HepG2 (cell line): ENCODE measurements around the gene FBXW8. TPM values are rescaled to one million over a fixed set of nuclear protein-coding genes. Genes with fewer than 3 reads are reported as not detected.

Experiments used
- ATF7 ChIP-seq, 2 experiments: fragments of 450-650 bp in 1 of 2; sonication (generic) in 1 of 2; formaldehyde crosslinking in 1 of 2; IDR thresholded peaks; 2 replicates each; pipeline versions ENCODE4 v1.4.0 to v1.6.1; 2016 to 2020; ENCODE audit warnings: antibody characterized with exemption in 1 of 2, mild to moderate bottlenecking in 1 of 2, missing genetic modification reagents in 1 of 2
- GATAD2A ChIP-seq: IDR thresholded peaks from 2 replicates; pipeline ENCODE4 v1.6.1; 2016
- HNRNPLL ChIP-seq: fragments of 200-400 bp; formaldehyde crosslinking; IDR thresholded peaks from 2 replicates; pipeline ENCODE4 v1.6.1; 2017; ENCODE audit warnings: mild to moderate bottlenecking, low read depth, low read length; ENCODE audit not compliant: poor library complexity, severe bottlenecking
- KDM2A ChIP-seq: sonication (generic); formaldehyde crosslinking; IDR thresholded peaks from 2 replicates; pipeline ENCODE4 v1.4.0; 2020; ENCODE audit warnings: low read depth, missing genetic modification reagents, borderline replicate concordance
- KLF13 ChIP-seq: sonication (generic); formaldehyde crosslinking; IDR thresholded peaks from 2 replicates; pipeline ENCODE4 v1.4.0; 2020; ENCODE audit warnings: mild to moderate bottlenecking, missing genetic modification reagents
- MED13 ChIP-seq: sonication (generic); formaldehyde crosslinking; IDR thresholded peaks from 2 replicates; pipeline ENCODE4 v1.5.0; 2020; ENCODE audit warnings: missing genetic modification reagents
- MYC ChIP-seq: sonication (generic); formaldehyde crosslinking; IDR thresholded peaks from 2 replicates; pipeline ENCODE4 v1.9.0; 2021; ENCODE audit warnings: missing genetic modification reagents, borderline replicate concordance
- NBN ChIP-seq: fragments of 450-650 bp; conservative IDR thresholded peaks from 2 replicates; pipeline ENCODE4 v1.6.1; 2017
- NFRKB ChIP-seq: fragments of 450-650 bp; IDR thresholded peaks from 2 replicates; pipeline ENCODE4 v1.6.1; 2017
- PHF8 ChIP-seq: sonication (generic); formaldehyde crosslinking; IDR thresholded peaks from 2 replicates; pipeline ENCODE4 v1.5.0; 2020; ENCODE audit warnings: missing genetic modification reagents
- RBFOX2 ChIP-seq: fragments of 200-400 bp; formaldehyde crosslinking; IDR thresholded peaks from 2 replicates; pipeline ENCODE4 v1.6.1; 2017; ENCODE audit warnings: low read depth, mild to moderate bottlenecking, low read length
- RBM22 ChIP-seq: fragments of 200-400 bp; formaldehyde crosslinking; optimal IDR thresholded peaks from 2 replicates; pipeline ENCODE3; 2017; ENCODE audit warnings: mild to moderate bottlenecking, low read length, moderate library complexity
- RORA ChIP-seq: sonication (generic); formaldehyde crosslinking; IDR thresholded peaks from 2 replicates; pipeline ENCODE4 v1.5.0; 2020; ENCODE audit warnings: mild to moderate bottlenecking, missing genetic modification reagents, moderate library complexity
- SMAD1 ChIP-seq: sonication (generic); formaldehyde crosslinking; IDR thresholded peaks from 2 replicates; pipeline ENCODE4 v1.4.0; 2020; ENCODE audit warnings: missing genetic modification reagents, low read depth, mild to moderate bottlenecking, borderline replicate concordance
- SP5 ChIP-seq: IDR thresholded peaks from 2 replicates; pipeline ENCODE4 v1.6.1; 2016; ENCODE audit warnings: low read depth, borderline replicate concordance
- SRY ChIP-seq: sonication (generic); formaldehyde crosslinking; IDR thresholded peaks from 2 replicates; pipeline ENCODE4 v1.8.0; 2022; ENCODE audit warnings: mild to moderate bottlenecking, missing genetic modification reagents
- ZFP36L1 ChIP-seq: sonication (generic); formaldehyde crosslinking; IDR thresholded peaks from 2 replicates; pipeline ENCODE4 v1.8.0; 2022; ENCODE audit warnings: mild to moderate bottlenecking, missing genetic modification reagents, moderate library complexity
- ZFX ChIP-seq: sonication (generic); formaldehyde crosslinking; IDR thresholded peaks from 2 replicates; pipeline ENCODE4 v1.4.0; 2020; ENCODE audit warnings: mild to moderate bottlenecking, low read depth, missing genetic modification reagents, moderate library complexity
- ZIK1 ChIP-seq: sonication (generic); formaldehyde crosslinking; IDR thresholded peaks from 2 replicates; pipeline ENCODE4 v1.5.0; 2020; ENCODE audit warnings: mild to moderate bottlenecking, low read depth, missing genetic modification reagents, borderline replicate concordance
- ZNF3 ChIP-seq: IDR thresholded peaks from 2 replicates; pipeline ENCODE4 v1.7.0; 2017; ENCODE audit warnings: inconsistent platforms
- ZNF333 ChIP-seq: sonication (generic); formaldehyde crosslinking; IDR thresholded peaks from 2 replicates; pipeline ENCODE4 v1.4.0; 2020; ENCODE audit warnings: mild to moderate bottlenecking, missing genetic modification reagents, borderline replicate concordance
- polyA plus RNA-seq, 8 experiments: library from polyadenylated mRNA; depleted of rRNA in 3 of 8; stranded (reverse) in 7 of 8; unstranded in 1 of 8; fragments of >200 nt; fragmentation: Illumina TruSeq in 4 of 8; extraction: Trizol in 4 of 8; gene quantifications; 2 replicates each; pipeline versions ENCODE4 v1.2.1 to v1.2.3, GENCODE V29; 2011 to 2016; ENCODE audit warnings: low read depth in 4 of 8, missing spikeins in 1 of 8, mixed read lengths in 1 of 8; ENCODE audit not compliant: insufficient read depth in 1 of 8
- total RNA-seq, 5 experiments: library from RNA; depleted of rRNA; stranded (reverse); fragments of >200 nt; fragmentation: Illumina TruSeq; extraction: Trizol; gene quantifications; 2 replicates each; pipeline ENCODE4 v1.2.3, GENCODE V29; 2016; ENCODE audit warnings: low read depth in 1 of 5
- TF ChIP-seq, protein P1 (sequence below): IDR thresholded peaks from 2 replicates; pipeline ENCODE4 v1.6.1; 2018; ENCODE audit warnings: missing genetic modification reagents, mild to moderate bottlenecking, missing compliant biosample characterization
- TF ChIP-seq, protein P2 (sequence below): sonication (generic); formaldehyde crosslinking; IDR thresholded peaks from 2 replicates; pipeline ENCODE4 v1.9.0; 2021; ENCODE audit warnings: mild to moderate bottlenecking, missing genetic modification reagents

Gene FBXW8
- total and polyA plus RNA-seq, 2 of the 13 experiments (the other 11 are each of a cell fraction or from before 2014, with no cell fraction given) = 5.1 to 5.9 TPM

DNA sequence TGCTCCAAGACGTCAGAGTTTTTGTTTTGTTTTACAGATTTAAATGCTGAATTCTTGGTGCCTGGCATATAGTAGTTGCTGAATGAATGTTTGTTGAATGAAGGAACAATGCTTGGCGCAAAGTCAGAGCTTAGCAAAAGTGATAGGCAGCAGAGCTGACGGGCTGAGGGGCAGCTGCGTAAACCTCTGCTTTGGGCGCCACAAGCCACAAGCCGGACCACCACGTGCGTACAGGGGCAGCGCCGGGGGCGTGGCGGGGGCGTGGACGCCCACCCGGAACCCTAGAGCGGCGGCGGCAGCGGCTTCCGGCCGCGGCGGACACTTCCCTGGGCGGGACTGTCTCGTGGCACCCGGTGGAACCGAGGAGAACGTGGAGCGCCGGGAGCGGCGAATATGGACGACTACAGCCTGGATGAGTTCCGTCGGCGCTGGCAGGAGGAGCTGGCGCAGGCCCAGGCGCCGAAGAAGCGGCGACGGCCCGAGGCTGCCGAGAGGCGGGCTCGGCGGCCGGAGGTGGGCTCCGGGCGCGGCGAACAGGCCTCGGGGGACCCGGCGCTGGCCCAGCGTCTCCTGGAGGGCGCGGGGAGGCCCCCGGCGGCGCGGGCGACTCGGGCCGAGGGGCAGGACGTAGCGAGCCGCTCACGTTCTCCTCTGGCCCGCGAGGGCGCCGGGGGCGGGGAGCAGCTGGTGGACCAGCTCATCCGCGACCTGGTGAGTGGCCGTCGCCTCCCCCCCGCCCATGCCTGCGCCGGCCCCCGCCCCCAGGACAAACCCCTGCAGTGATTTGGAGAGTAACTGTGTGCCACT lies at the start of gene FBXW8 (continued):
- TF ChIP-seq MED13 (CRISPR knock-in tag) = peak; percentile 75; the same call in 1 of the 2 replicates
- peak; percentile 57 for TF ChIP-seq GATAD2A (CRISPR knock-in tag)
- no peak for TF ChIP-seq ZIK1 (CRISPR knock-in tag)
- TF ChIP-seq ZNF3 (CRISPR knock-in tag) = peak; percentile 97
- TF ChIP-seq, protein P1, sequence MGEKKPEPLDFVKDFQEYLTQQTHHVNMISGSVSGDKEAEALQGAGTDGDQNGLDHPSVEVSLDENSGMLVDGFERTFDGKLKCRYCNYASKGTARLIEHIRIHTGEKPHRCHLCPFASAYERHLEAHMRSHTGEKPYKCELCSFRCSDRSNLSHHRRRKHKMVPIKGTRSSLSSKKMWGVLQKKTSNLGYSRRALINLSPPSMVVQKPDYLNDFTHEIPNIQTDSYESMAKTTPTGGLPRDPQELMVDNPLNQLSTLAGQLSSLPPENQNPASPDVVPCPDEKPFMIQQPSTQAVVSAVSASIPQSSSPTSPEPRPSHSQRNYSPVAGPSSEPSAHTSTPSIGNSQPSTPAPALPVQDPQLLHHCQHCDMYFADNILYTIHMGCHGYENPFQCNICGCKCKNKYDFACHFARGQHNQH (CRISPR knock-in tag) = peak; percentile 62; the same call in 1 of the 2 replicates
- TF ChIP-seq RBM22 = no peak
- peak; percentile 85 for TF ChIP-seq HNRNPLL
- TF ChIP-seq ATF7 (IDR thresholded peaks at IDR 0.05) = no peak
- TF ChIP-seq ATF7 (CRISPR knock-in tag; IDR thresholded peaks at IDR 0.05) = peak; percentile 35; the same call in 1 of the 2 replicates
- peak; percentile 76 for TF ChIP-seq ZFP36L1 (CRISPR knock-in tag)
- peak; percentile 85 for TF ChIP-seq ZFX
- TF ChIP-seq KLF13 (CRISPR knock-in tag) = peak; percentile 98
- TF ChIP-seq RORA = no peak
- TF ChIP-seq MYC (CRISPR knock-in tag) = peak; percentile 99
- TF ChIP-seq SP5 = peak; percentile 45; the same call in 1 of the 2 replicates
- no peak for TF ChIP-seq NFRKB
- TF ChIP-seq NBN = no peak
- TF ChIP-seq ZNF333 (CRISPR knock-in tag) = no peak
- 0 out of 2 replicates have a peak, but pooled peaks have one; percentile 50 for TF ChIP-seq SRY (CRISPR knock-in tag)
- TF ChIP-seq PHF8 (CRISPR knock-in tag) = peak; percentile 92
- peak; percentile 95 for TF ChIP-seq RBFOX2
- TF ChIP-seq, protein P2, sequence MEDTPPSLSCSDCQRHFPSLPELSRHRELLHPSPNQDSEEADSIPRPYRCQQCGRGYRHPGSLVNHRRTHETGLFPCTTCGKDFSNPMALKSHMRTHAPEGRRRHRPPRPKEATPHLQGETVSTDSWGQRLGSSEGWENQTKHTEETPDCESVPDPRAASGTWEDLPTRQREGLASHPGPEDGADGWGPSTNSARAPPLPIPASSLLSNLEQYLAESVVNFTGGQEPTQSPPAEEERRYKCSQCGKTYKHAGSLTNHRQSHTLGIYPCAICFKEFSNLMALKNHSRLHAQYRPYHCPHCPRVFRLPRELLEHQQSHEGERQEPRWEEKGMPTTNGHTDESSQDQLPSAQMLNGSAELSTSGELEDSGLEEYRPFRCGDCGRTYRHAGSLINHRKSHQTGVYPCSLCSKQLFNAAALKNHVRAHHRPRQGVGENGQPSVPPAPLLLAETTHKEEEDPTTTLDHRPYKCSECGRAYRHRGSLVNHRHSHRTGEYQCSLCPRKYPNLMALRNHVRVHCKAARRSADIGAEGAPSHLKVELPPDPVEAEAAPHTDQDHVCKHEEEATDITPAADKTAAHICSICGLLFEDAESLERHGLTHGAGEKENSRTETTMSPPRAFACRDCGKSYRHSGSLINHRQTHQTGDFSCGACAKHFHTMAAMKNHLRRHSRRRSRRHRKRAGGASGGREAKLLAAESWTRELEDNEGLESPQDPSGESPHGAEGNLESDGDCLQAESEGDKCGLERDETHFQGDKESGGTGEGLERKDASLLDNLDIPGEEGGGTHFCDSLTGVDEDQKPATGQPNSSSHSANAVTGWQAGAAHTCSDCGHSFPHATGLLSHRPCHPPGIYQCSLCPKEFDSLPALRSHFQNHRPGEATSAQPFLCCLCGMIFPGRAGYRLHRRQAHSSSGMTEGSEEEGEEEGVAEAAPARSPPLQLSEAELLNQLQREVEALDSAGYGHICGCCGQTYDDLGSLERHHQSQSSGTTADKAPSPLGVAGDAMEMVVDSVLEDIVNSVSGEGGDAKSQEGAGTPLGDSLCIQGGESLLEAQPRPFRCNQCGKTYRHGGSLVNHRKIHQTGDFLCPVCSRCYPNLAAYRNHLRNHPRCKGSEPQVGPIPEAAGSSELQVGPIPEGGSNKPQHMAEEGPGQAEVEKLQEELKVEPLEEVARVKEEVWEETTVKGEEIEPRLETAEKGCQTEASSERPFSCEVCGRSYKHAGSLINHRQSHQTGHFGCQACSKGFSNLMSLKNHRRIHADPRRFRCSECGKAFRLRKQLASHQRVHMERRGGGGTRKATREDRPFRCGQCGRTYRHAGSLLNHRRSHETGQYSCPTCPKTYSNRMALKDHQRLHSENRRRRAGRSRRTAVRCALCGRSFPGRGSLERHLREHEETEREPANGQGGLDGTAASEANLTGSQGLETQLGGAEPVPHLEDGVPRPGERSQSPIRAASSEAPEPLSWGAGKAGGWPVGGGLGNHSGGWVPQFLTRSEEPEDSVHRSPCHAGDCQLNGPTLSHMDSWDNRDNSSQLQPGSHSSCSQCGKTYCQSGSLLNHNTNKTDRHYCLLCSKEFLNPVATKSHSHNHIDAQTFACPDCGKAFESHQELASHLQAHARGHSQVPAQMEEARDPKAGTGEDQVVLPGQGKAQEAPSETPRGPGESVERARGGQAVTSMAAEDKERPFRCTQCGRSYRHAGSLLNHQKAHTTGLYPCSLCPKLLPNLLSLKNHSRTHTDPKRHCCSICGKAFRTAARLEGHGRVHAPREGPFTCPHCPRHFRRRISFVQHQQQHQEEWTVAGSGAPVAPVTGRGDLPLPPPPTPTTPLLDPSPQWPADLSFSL (CRISPR knock-in tag) = no peak
- TF ChIP-seq KDM2A (CRISPR knock-in tag) = peak; percentile 90
- no peak for TF ChIP-seq SMAD1 (CRISPR knock-in tag)
